ENCODE measurements around the gene HSPB6. TPM values are rescaled to one million over a fixed set of nuclear protein-coding genes. Genes with fewer than 3 reads are reported as not detected.

HSPB6 gene
- total RNA-seq: 10 to 100 TPM; 13.2 to 44.8 TPM
- polyA plus RNA-seq: 10 to 100 TPM; 22.5 to 26.4 TPM
- long read RNA-seq, donor 1, transcript HSPB6-201 (3 exons, 1,457 nt): major isoform, 68 of 74 reads
- long read RNA-seq, donor 1, partial matches to known transcripts: 6 of 74 reads
- long read RNA-seq, donor 1, other reads (novel, unspliced or antisense): 0 of 74 reads
- long read RNA-seq, donor 2, transcript HSPB6-201 (3 exons, 1,457 nt): major isoform, 41 of 42 reads
- long read RNA-seq, donor 2, partial matches to known transcripts: 0 of 42 reads
- long read RNA-seq, donor 2, other reads (novel, unspliced or antisense): 0 of 42 reads
- long read RNA-seq, donor 3, transcript HSPB6-201 (3 exons, 1,457 nt): major isoform, 44 of 45 reads
- long read RNA-seq, donor 3, partial matches to known transcripts: 0 of 45 reads
- long read RNA-seq, donor 3, other reads (novel, unspliced or antisense): 0 of 45 reads
- long read RNA-seq, donor 4, transcript HSPB6-201 (3 exons, 1,457 nt): major isoform, 42 of 47 reads
- long read RNA-seq, donor 4, partial matches to known transcripts: 5 of 47 reads
- long read RNA-seq, donor 4, other reads (novel, unspliced or antisense): 0 of 47 reads
- long read RNA-seq, donor 5, transcript HSPB6-201 (3 exons, 1,457 nt): major isoform, 69 of 75 reads
- long read RNA-seq, donor 5, partial matches to known transcripts: 6 of 75 reads
- long read RNA-seq, donor 5, other reads (novel, unspliced or antisense): 0 of 75 reads

- no peak for ATAC-seq (ENCODE audit: insufficient read depth, low FRiP score)
- Histone ChIP-seq H3K27me3 (ENCODE audit: control insufficient read depth in 3 of 3, insufficient read depth in 3 of 3, low read length in 2 of 3) (peaks cover 0 to 4% (median 0%) of the 10 kb centered on the region in 3 donors), H3K9me3 (ENCODE audit: control insufficient read depth in 4 of 4, insufficient read depth in 3 of 4, low read length in 3 of 4) (peaks cover 0 to 4% (median 0%) of the 10 kb centered on the region in 4 donors), H3K36me3 (ENCODE audit: control insufficient read depth in 4 of 4, insufficient read depth in 4 of 4, low read length in 4 of 4) (peaks cover 0 to 26% (median 17%) of the 10 kb centered on the region in 4 donors), H3K9ac (ENCODE audit: insufficient read depth in 1 of 2, low read length in 2 of 2) (peak within 1 kb of the TSS in 1 of 2 donors; percentile 68), H3K4me1 (ENCODE audit: control insufficient read depth in 5 of 5, insufficient read depth in 5 of 5, low read length in 5 of 5) (peaks cover 0 to 32% (median 14%) of the 10 kb centered on the region in 5 donors), H3K4me3 (peak within 1 kb of the TSS; percentile 16), H3K27ac (ENCODE audit: low read depth in 1 of 2, low read length in 1 of 2) (peak within 1 kb of the TSS; percentile 88 to 97)
- WGBS, 2 donors: 3 to 9% methylated on average over 50 to 52 of the region's 52 CpGs
- TF ChIP-seq CTCF (IDR thresholded peaks at IDR 0.05; ENCODE audit: control extremely low read depth, extremely low read depth): no peak
- DNase-seq: peak; percentile 88 to 92 (median 91)
Observed at GRCh38 chr19:35756377-35757230, at the start of gene HSPB6. HSPB6 (minus strand) TSS chr19:35757029; CDS start chr19:35757008, 21 bp downstream.

- 82 to 93% methylated on average over 18 of the region's 18 CpGs for WGBS, 2 donors
- Histone ChIP-seq H3K4me1 (ENCODE audit: control insufficient read depth in 5 of 5, insufficient read depth in 5 of 5, low read length in 5 of 5) (no peaks in the 10 kb centered on the region), H3K9ac (ENCODE audit: insufficient read depth in 1 of 2, low read length in 2 of 2) (no peak overlapping the region), H3K9me3 (ENCODE audit: control insufficient read depth in 4 of 4, insufficient read depth in 3 of 4, low read length in 3 of 4) (peaks cover 0 to 6% (median 0%) of the 10 kb centered on the region in 4 donors), H3K36me3 (ENCODE audit: control insufficient read depth in 4 of 4, insufficient read depth in 4 of 4, low read length in 4 of 4) (no peaks in the 10 kb centered on the region), H3K4me3 (no peak overlapping the region), H3K27ac (ENCODE audit: low read depth in 1 of 2, low read length in 1 of 2) (no peak overlapping the region), H3K27me3 (ENCODE audit: control insufficient read depth in 3 of 3, insufficient read depth in 3 of 3, low read length in 2 of 3) (peaks cover 0 to 4% (median 0%) of the 10 kb centered on the region in 3 donors)
- ATAC-seq (ENCODE audit: insufficient read depth, low FRiP score): no peak
- no peak for TF ChIP-seq CTCF (IDR thresholded peaks at IDR 0.05; ENCODE audit: control extremely low read depth, extremely low read depth)
- no peak for DNase-seq
Observed at GRCh38 chr19:35806597-35806996, 49.8 kb upstream of the HSPB6 start.

- no peak for TF ChIP-seq CTCF (IDR thresholded peaks at IDR 0.05; ENCODE audit: control extremely low read depth, extremely low read depth)
- H3K27ac ChIP-seq (ENCODE audit: low read depth in 1 of 2, low read length in 1 of 2): no peak overlapping the region
- no peaks in the 10 kb centered on the region for H3K4me1 ChIP-seq (ENCODE audit: control insufficient read depth in 5 of 5, insufficient read depth in 5 of 5, low read length in 5 of 5)
- no peaks in the 10 kb centered on the region for H3K36me3 ChIP-seq (ENCODE audit: control insufficient read depth in 4 of 4, insufficient read depth in 4 of 4, low read length in 4 of 4)
- no peak overlapping the region for H3K4me3 ChIP-seq
- DNase-seq: no peak
- H3K9me3 ChIP-seq (ENCODE audit: control insufficient read depth in 4 of 4, insufficient read depth in 3 of 4, low read length in 3 of 4): peaks cover 0 to 6% (median 0%) of the 10 kb centered on the region in 4 donors
- 66 to 74% methylated on average over 5 of the region's 5 CpGs for WGBS, 2 donors
- ATAC-seq (ENCODE audit: insufficient read depth, low FRiP score): no peak
- no peaks in the 10 kb centered on the region for H3K27me3 ChIP-seq (ENCODE audit: control insufficient read depth in 3 of 3, insufficient read depth in 3 of 3, low read length in 2 of 3)
- no peak overlapping the region for H3K9ac ChIP-seq (ENCODE audit: insufficient read depth in 1 of 2, low read length in 2 of 2)
Observed at GRCh38 chr19:35805526-35806102, 48.8 kb upstream of the HSPB6 start.

Data from lung (tissue), 16 donors.